H1 (cell line): ENCODE measurements around the gene MYMX. TPM values are rescaled to one million over a fixed set of nuclear protein-coding genes. Genes with fewer than 3 reads are reported as not detected.

Source experiments
- CTCF ChIA-PET: fragments of 300-600 bp; sonication (Branson Sonifier 250); formaldehyde crosslinking; loops from one replicate; lab custom pipeline; 2021; ENCODE audit not compliant: partially characterized antibody; lab: Charles Lee
- POLR2A ChIA-PET: fragments of 300-600 bp; sonication (Branson Sonifier 250); formaldehyde crosslinking; loops from one replicate; lab custom pipeline; 2021; ENCODE audit warnings: inconsistent platforms; ENCODE audit not compliant: partially characterized antibody; lab: Charles Lee
- DNase-seq, 2 experiments: peaks; one replicate each; pipeline versions ENCODE4 v3.0.0 to v3.0.0-alpha.2; 2010 to 2022; ENCODE audit warnings: low spot score in 2 of 2, low read depth in 1 of 2, mixed read lengths in 1 of 2
- FAIRE-seq: peaks from 2 replicates; lab custom pipeline; 2011; peaks lifted over from hg19 to GRCh38; lab: Jason Lieb, UNC
- H2AFZ ChIP-seq: 2 replicates; pipeline ENCODE4 v1.8.1; 2012; ENCODE audit warnings: low read length, inconsistent platforms
- H2AK5ac ChIP-seq: 2 replicates; pipeline ENCODE4 v1.6.1; 2013; ENCODE audit warnings: low read depth, low read length
- H2BK120ac ChIP-seq: replicated peaks from 2 replicates; pipeline ENCODE3; 2013; ENCODE audit warnings: low read depth, low read length, inconsistent platforms
- H2BK12ac ChIP-seq: 2 replicates; pipeline ENCODE4 v1.6.1; 2013; ENCODE audit warnings: low read depth, low read length
- H2BK15ac ChIP-seq: 2 replicates; pipeline ENCODE4 v1.6.1; 2013; ENCODE audit warnings: low read length
- H2BK20ac ChIP-seq: 2 replicates; pipeline ENCODE4 v1.6.1; 2013; ENCODE audit warnings: low read length
- H2BK5ac ChIP-seq: 2 replicates; pipeline ENCODE4 v1.6.1; 2013; ENCODE audit warnings: low read depth, low read length
- H3K14ac ChIP-seq: 2 replicates; pipeline ENCODE4 v1.6.1; 2013; ENCODE audit warnings: inconsistent platforms; ENCODE audit not compliant: insufficient read length
- H3K18ac ChIP-seq: 2 replicates; pipeline ENCODE4 v1.6.1; 2013; ENCODE audit warnings: low read length; ENCODE audit errors: extremely low read depth
- H3K23ac ChIP-seq: 2 replicates; pipeline ENCODE4 v1.6.1; 2013; ENCODE audit warnings: inconsistent platforms; ENCODE audit not compliant: insufficient read length
- H3K23me2 ChIP-seq: 2 replicates; pipeline ENCODE4 v1.6.1; 2013; ENCODE audit warnings: low read depth, low read length
- H3K27ac ChIP-seq: 2 replicates; pipeline ENCODE4 v1.6.1; 2011; ENCODE audit warnings: low read depth, low read length, inconsistent platforms
- H3K27me3 ChIP-seq, 4 experiments: replicated peaks in 1 of 4; 1 replicate in 1 of 4; 2 replicates in 3 of 4; pipeline versions ENCODE4 v1.6.1 to v1.8.1; 2011 to 2013; ENCODE audit warnings: low read length in 3 of 4, mild to moderate bottlenecking in 3 of 4, inconsistent platforms in 2 of 4, mixed read lengths in 2 of 4, moderate library complexity in 1 of 4; ENCODE audit not compliant: control insufficient read depth in 3 of 4, insufficient read depth in 3 of 4; ENCODE audit errors: extremely low read depth in 1 of 4
- H3K36me3 ChIP-seq, 4 experiments: 2 replicates each; pipeline versions ENCODE4 v1.6.1 to v1.8.1; 2011 to 2013; ENCODE audit warnings: mild to moderate bottlenecking in 4 of 4, low read length in 3 of 4, moderate library complexity in 2 of 4, control low read depth in 1 of 4, inconsistent platforms in 1 of 4; ENCODE audit not compliant: insufficient read depth in 4 of 4, control insufficient read depth in 2 of 4
- H3K4ac ChIP-seq: replicated peaks from 2 replicates; pipeline ENCODE3; 2013; ENCODE audit warnings: low read length, low read depth, mixed read lengths, inconsistent platforms; ENCODE audit not compliant: insufficient read length
- H3K4me1 ChIP-seq, 4 experiments: replicated peaks in 1 of 4; 1 replicate in 1 of 4; 2 replicates in 3 of 4; pipeline versions ENCODE4 v1.6.1 to v1.8.1; 2011 to 2013; ENCODE audit warnings: low read length in 3 of 4, inconsistent platforms in 2 of 4, mixed read lengths in 1 of 4; ENCODE audit not compliant: insufficient read depth in 4 of 4, control insufficient read depth in 3 of 4
- H3K4me2 ChIP-seq, 2 experiments: 2 replicates each; pipeline versions ENCODE4 v1.6.1 to v1.8.1; 2011 to 2013; ENCODE audit warnings: low read depth in 2 of 2, low read length in 2 of 2, control low read depth in 1 of 2, inconsistent platforms in 1 of 2, mild to moderate bottlenecking in 1 of 2; ENCODE audit not compliant: insufficient read depth in 1 of 2
- H3K4me3 ChIP-seq, 4 experiments: fragments of 200-600, 300-600 bp in 1 of 4; sonication (generic), shearing (Covaris generic), sonication (Bioruptor Twin) in 1 of 4; 2 replicates each; pipeline versions ENCODE4 v1.5.1 to v1.8.1; 2011 to 2016; ENCODE audit warnings: low read length in 4 of 4, low read depth in 3 of 4, control low read depth in 2 of 4, inconsistent platforms in 2 of 4, mild to moderate bottlenecking in 2 of 4, mixed read lengths in 1 of 4, moderate library complexity in 1 of 4; ENCODE audit not compliant: insufficient read depth in 2 of 4; ENCODE audit errors: extremely low read depth in 1 of 4
- H3K56ac ChIP-seq: replicated peaks from 2 replicates; pipeline ENCODE3; 2013; ENCODE audit warnings: low read depth, mild to moderate bottlenecking, mixed read lengths, low read length, inconsistent platforms; ENCODE audit not compliant: insufficient read length
- H3K79me1 ChIP-seq: 2 replicates; pipeline ENCODE4 v1.6.1; 2013; ENCODE audit warnings: low read depth, low read length, control low read depth
- H3K79me2 ChIP-seq, 2 experiments: 2 replicates each; pipeline versions ENCODE4 v1.6.1 to v1.8.1; 2012 to 2013; ENCODE audit warnings: low read length in 2 of 2, mild to moderate bottlenecking in 2 of 2, inconsistent platforms in 1 of 2; ENCODE audit not compliant: insufficient read depth in 2 of 2, control insufficient read depth in 1 of 2
- H3K9ac ChIP-seq, 4 experiments: replicated peaks in 1 of 4; 1 replicate in 1 of 4; 2 replicates in 3 of 4; pipeline versions ENCODE4 v1.6.1 to v1.8.1; 2011 to 2013; ENCODE audit warnings: low read depth in 3 of 4, low read length in 3 of 4, control low read depth in 2 of 4, mild to moderate bottlenecking in 2 of 4, moderate library complexity in 2 of 4, inconsistent platforms in 1 of 4; ENCODE audit errors: extremely low read depth in 1 of 4
- H3K9me3 ChIP-seq, 2 experiments: 2 replicates each; pipeline versions ENCODE4 v1.6.1 to v1.8.1; 2012 to 2013; ENCODE audit warnings: mild to moderate bottlenecking in 2 of 2, moderate library complexity in 2 of 2, control low read depth in 1 of 2, inconsistent platforms in 1 of 2, low read depth in 1 of 2, low read length in 1 of 2, mixed read lengths in 1 of 2; ENCODE audit not compliant: insufficient read depth in 2 of 2
- H4K20me1 ChIP-seq, 2 experiments: replicated peaks in 1 of 2; 2 replicates each; pipeline versions ENCODE3 to v1.8.1; 2011 to 2013; ENCODE audit warnings: inconsistent platforms in 2 of 2, low read length in 2 of 2, mild to moderate bottlenecking in 1 of 2; ENCODE audit not compliant: insufficient read depth in 2 of 2, control insufficient read depth in 1 of 2
- H4K5ac ChIP-seq: 2 replicates; pipeline ENCODE4 v1.6.1; 2013; ENCODE audit warnings: low read length, low read depth, mixed read lengths, inconsistent platforms; ENCODE audit not compliant: insufficient read length
- H4K8ac ChIP-seq: 2 replicates; pipeline ENCODE4 v1.8.0; 2013; ENCODE audit warnings: mild to moderate bottlenecking, moderate library complexity, low read length, inconsistent platforms; ENCODE audit not compliant: insufficient read depth; ENCODE audit errors: extremely low read depth
- H4K91ac ChIP-seq: replicated peaks from 2 replicates; pipeline ENCODE3; 2013; ENCODE audit warnings: low read length, mixed read lengths, inconsistent platforms; ENCODE audit not compliant: insufficient read length
- FOSL1 ChIP-seq: IDR thresholded peaks from 2 replicates; pipeline ENCODE4 v1.6.1; 2011; ENCODE audit warnings: mild to moderate bottlenecking, low read depth, low read length, moderate library complexity; ENCODE audit not compliant: insufficient read depth
- JUND ChIP-seq: IDR thresholded peaks from 2 replicates; pipeline ENCODE4 v1.6.1; 2011; ENCODE audit warnings: mild to moderate bottlenecking, improper control_type of control experiment, low read length
- KDM1A ChIP-seq: fragments of 200-600, 300-600 bp; sonication (generic); IDR thresholded peaks from 2 replicates; pipeline ENCODE4 v1.7.1; 2016; ENCODE audit warnings: mild to moderate bottlenecking, low read length, borderline replicate concordance
- YY1 ChIP-seq: IDR thresholded peaks from 2 replicates; pipeline ENCODE4 v1.6.1; 2011; ENCODE audit warnings: low read depth, mild to moderate bottlenecking, low read length
- WGBS, 2 experiments: shearing (Covaris generic) in 1 of 2; methylation state at CpG; one replicate each; pipeline versions ENCODE4 v1.1.6 to v1.1.7; 2013 to 2015; ENCODE audit warnings: low lambda C conversion rate in 2 of 2, mixed read lengths in 2 of 2, inconsistent platforms in 1 of 2, low coverage in 1 of 2, missing lambda C conversion rate in 1 of 2; ENCODE audit not compliant: insufficient replicate concordance in 2 of 2, insufficient coverage in 1 of 2, insufficient read length in 1 of 2; ENCODE audit errors: extremely low coverage in 1 of 2, missing lambda C conversion rate in 1 of 2; 5-methylcytosine and 5-hydroxymethylcytosine counted together
- polyA plus RNA-seq, 7 experiments: library from polyadenylated mRNA; depleted of rRNA in 3 of 7; stranded (reverse) in 5 of 7; unstranded in 2 of 7; fragments of >200 nt in 5 of 7; fragments of 200-250 nt in 2 of 7; gene quantifications; 1 replicate in 5 of 7; 2 replicates in 1 of 7; 4 replicates in 1 of 7; pipeline versions ENCODE4 v1.2.1 to v1.2.3, GENCODE V29; 2011 to 2013; ENCODE audit warnings: missing spikeins in 2 of 7, mixed read lengths in 2 of 7
- total RNA-seq: library from RNA; stranded (reverse); fragmentation: NEBNext Ultra II Directional; extraction: Animal tissue kit (Norgen Biotek cat#: 25700); gene quantifications from 2 replicates; pipeline ENCODE4 v1.2.1, GENCODE V29; 2021
- TF ChIP-seq, protein P1 (sequence below), 3 experiments: IDR thresholded peaks; 1 replicate in 2 of 3; 2 replicates in 1 of 3; pipeline versions ENCODE4 v1.5.1 to v1.6.1; 2011; ENCODE audit warnings: low read length in 3 of 3, mild to moderate bottlenecking in 3 of 3, inconsistent platforms in 2 of 3, low read depth in 1 of 3, moderate library complexity in 1 of 3; ENCODE audit not compliant: insufficient read depth in 1 of 3; ENCODE audit errors: control extremely low read depth in 1 of 3

The MYMX gene
- total and polyA plus RNA-seq, 2 of the 8 experiments (the other 6 are each of a cell fraction or from before 2014, with no cell fraction given): 4.7 to 6.9 TPM

DNA sequence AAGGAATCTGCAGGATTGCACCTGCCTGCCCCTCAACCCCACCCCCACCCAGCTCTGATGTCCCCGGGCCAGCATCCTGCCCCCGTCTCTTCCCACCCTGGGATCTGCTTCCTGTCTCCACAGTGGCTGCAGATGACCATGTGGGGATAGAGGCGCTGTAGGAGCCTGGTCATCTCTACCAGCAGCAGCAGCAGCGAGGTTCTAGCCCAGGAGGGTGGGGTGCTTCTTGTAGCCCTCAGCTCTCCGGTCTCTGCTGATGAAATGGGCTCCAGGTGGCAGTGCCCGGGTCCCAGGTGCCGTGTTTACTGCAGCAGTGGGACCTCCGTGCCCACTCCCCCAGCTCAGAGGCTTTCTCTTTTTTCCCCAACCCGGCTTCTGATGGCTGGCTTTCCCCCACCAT lies 32.9 kb upstream of the MYMX start:
- Histone ChIP-seq H3K4me2 (no peak overlapping the region), H3K4me3 (no peak overlapping the region), H3K4ac (no peak overlapping the region), H2BK15ac (no peak overlapping the region), H3K23ac (no peak overlapping the region), H2BK5ac (no peak overlapping the region), H3K36me3 (no peaks in the 10 kb centered on the region), H4K91ac (no peak overlapping the region), H3K18ac (no peak overlapping the region), H3K27ac (no peak overlapping the region), H2BK120ac (no peak overlapping the region), H3K9me3 (no peaks in the 10 kb centered on the region), H3K27me3 (no peaks in the 10 kb centered on the region), H3K9ac (no peak overlapping the region), H3K4me1 (peaks cover 2 to 10% (median 5%) of the 10 kb centered on the region in 4 experiments; a peak in 6 of 7 replicates), H4K5ac (no peak overlapping the region)
- no peak for DNase-seq
- POLR2A ChIA-PET: interaction anchor here (1.0 to 3.5 kb wide), 8 partner anchors 10 to 61 kb away, joined by 3 to 14 read pairs (median 4); no protein-coding TSS in a partner anchor
- TF ChIP-seq FOSL1 (no peak), JUND (no peak), YY1 (no peak), KDM1A (no peak)
- TF ChIP-seq, protein P1, sequence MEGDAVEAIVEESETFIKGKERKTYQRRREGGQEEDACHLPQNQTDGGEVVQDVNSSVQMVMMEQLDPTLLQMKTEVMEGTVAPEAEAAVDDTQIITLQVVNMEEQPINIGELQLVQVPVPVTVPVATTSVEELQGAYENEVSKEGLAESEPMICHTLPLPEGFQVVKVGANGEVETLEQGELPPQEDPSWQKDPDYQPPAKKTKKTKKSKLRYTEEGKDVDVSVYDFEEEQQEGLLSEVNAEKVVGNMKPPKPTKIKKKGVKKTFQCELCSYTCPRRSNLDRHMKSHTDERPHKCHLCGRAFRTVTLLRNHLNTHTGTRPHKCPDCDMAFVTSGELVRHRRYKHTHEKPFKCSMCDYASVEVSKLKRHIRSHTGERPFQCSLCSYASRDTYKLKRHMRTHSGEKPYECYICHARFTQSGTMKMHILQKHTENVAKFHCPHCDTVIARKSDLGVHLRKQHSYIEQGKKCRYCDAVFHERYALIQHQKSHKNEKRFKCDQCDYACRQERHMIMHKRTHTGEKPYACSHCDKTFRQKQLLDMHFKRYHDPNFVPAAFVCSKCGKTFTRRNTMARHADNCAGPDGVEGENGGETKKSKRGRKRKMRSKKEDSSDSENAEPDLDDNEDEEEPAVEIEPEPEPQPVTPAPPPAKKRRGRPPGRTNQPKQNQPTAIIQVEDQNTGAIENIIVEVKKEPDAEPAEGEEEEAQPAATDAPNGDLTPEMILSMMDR (IDR thresholded peaks at IDR 0.05; ENCODE audit: control extremely low read depth in 1 of 3, insufficient read depth in 1 of 3, low read depth in 1 of 3, low read length in 3 of 3): 0 out of 4 replicates have a peak, but pooled peaks of 1 of the 3 experiments have one; percentile 8
- TF ChIP-seq, all 59 proteins: peak for 1
- Histone ChIP-seq H4K8ac (no peak overlapping the region; the same call in 1 of the 2 replicates), H3K56ac (no peak overlapping the region), H2BK12ac (no peak overlapping the region), H2BK20ac (no peak overlapping the region), H2AFZ (no peak overlapping the region), H2AK5ac (no peak overlapping the region), H3K14ac (no peak overlapping the region), H4K20me1 (no peaks in the 10 kb centered on the region), H3K79me2 (no peaks in the 10 kb centered on the region), H3K79me1 (no peaks in the 10 kb centered on the region), H3K23me2 (peaks cover 10% of the 10 kb centered on the region; the same call in 1 of the 2 replicates)
- 74% methylated on average over 9 of the region's 9 CpGs; no CpG with 5 or more reads in 1 of the 2 experiments for WGBS, 2 experiments
- FAIRE-seq: no peak
- CTCF ChIA-PET: interaction anchor here (0.6 to 6.5 kb wide), 8 partner anchors 9 to 84 kb away, joined by 3 to 34 read pairs (median 6); no protein-coding TSS in a partner anchor
